GM06990 (cell line): ENCODE results near the gene RTEL1.

Source experiments
- DNase-seq: peaks from one replicate; pipeline ENCODE4 v3.0.0-alpha.2; 2011; ENCODE audit not compliant: insufficient read length; ENCODE audit errors: extremely low read depth
- H3K27me3 ChIP-seq: replicated peaks from 2 replicates; pipeline ENCODE4 v1.6.0; 2011; ENCODE audit warnings: low read length; ENCODE audit not compliant: control insufficient read depth, insufficient read depth
- H3K36me3 ChIP-seq: 2 replicates; pipeline ENCODE4 v1.5.1; 2011; ENCODE audit warnings: low read length; ENCODE audit not compliant: control insufficient read depth, insufficient read depth
- H3K4me3 ChIP-seq: replicated peaks from 2 replicates; pipeline ENCODE4 v1.5.1; 2011; ENCODE audit warnings: low read depth, mild to moderate bottlenecking, control low read depth, low read length
- TF ChIP-seq, protein P1 (sequence below): IDR thresholded peaks from 2 replicates; pipeline ENCODE4 v1.5.1; 2011; ENCODE audit warnings: low read length, control low read depth, mild to moderate bottlenecking, inconsistent platforms; ENCODE audit not compliant: insufficient read depth, poor library complexity, severe bottlenecking

RTEL1 gene

DNA sequence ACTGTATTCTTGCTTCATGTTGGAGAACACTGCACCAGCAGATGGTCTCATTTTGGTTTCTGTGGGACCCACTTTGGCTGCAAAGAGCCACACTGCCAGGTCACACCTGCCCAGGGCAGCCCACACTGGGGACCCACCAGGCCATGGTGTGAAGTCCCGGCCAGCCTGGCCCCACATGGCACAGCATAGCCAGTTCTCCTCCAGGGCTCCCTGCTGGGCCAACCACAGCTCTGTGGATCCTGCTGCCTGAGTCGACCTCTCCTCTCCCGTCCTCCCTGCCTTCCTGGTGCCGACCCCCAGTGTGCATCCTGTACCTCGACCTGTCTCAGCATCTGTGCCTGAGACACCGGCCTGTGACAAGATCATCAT, 46.6 kb downstream of the RTEL1 start:
- no peak for DNase-seq
- TF ChIP-seq, protein P1, sequence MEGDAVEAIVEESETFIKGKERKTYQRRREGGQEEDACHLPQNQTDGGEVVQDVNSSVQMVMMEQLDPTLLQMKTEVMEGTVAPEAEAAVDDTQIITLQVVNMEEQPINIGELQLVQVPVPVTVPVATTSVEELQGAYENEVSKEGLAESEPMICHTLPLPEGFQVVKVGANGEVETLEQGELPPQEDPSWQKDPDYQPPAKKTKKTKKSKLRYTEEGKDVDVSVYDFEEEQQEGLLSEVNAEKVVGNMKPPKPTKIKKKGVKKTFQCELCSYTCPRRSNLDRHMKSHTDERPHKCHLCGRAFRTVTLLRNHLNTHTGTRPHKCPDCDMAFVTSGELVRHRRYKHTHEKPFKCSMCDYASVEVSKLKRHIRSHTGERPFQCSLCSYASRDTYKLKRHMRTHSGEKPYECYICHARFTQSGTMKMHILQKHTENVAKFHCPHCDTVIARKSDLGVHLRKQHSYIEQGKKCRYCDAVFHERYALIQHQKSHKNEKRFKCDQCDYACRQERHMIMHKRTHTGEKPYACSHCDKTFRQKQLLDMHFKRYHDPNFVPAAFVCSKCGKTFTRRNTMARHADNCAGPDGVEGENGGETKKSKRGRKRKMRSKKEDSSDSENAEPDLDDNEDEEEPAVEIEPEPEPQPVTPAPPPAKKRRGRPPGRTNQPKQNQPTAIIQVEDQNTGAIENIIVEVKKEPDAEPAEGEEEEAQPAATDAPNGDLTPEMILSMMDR = no peak
- H3K36me3 ChIP-seq = peaks cover 37% of the 10 kb centered on the region
- no peak overlapping the region for H3K4me3 ChIP-seq
- H3K27me3 ChIP-seq = no peaks in the 10 kb centered on the region

DNA sequence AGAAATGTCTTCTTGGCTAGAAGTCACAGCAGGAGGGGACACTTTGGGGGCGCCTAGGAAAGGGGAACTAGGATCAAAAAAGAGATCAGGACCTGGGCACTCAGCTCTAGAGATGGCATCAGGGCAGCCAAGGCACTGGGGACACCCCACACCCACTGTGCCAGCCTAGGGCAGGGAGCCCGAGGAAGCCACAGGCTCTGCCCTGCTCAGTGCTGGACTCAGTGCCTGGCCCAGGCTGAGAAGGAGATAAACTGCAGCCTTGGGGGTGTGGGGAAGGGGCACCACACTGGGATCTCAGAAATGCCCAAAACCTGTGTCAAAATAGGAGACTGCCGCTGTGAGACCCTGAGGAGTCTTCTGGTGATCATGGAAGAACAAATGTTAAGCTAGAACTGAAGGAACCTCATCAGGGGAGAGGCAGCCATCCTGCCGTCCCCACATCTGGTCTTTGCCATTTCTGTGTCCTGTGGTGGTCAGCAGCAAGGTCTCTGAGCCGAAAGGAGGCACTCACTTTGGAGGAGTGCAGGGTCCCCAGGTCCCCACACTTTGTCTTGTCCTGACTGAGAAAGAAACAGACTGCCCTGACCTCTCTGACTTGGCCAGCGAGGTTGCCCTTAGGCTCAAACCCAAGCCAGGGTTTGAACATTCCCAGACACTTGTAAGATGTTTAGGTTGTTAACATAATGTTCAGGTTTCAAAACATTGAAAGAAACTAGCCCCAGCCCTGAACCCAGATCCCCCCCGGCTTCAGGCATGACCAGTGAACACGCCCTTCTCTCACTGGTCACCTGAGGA, 47.3 kb downstream of the RTEL1 start:
- no peak overlapping the region for H3K4me3 ChIP-seq
- no peak for DNase-seq
- H3K27me3 ChIP-seq = no peaks in the 10 kb centered on the region
- peaks cover 33% of the 10 kb centered on the region for H3K36me3 ChIP-seq
- TF ChIP-seq, protein P1 = no peak

DNA sequence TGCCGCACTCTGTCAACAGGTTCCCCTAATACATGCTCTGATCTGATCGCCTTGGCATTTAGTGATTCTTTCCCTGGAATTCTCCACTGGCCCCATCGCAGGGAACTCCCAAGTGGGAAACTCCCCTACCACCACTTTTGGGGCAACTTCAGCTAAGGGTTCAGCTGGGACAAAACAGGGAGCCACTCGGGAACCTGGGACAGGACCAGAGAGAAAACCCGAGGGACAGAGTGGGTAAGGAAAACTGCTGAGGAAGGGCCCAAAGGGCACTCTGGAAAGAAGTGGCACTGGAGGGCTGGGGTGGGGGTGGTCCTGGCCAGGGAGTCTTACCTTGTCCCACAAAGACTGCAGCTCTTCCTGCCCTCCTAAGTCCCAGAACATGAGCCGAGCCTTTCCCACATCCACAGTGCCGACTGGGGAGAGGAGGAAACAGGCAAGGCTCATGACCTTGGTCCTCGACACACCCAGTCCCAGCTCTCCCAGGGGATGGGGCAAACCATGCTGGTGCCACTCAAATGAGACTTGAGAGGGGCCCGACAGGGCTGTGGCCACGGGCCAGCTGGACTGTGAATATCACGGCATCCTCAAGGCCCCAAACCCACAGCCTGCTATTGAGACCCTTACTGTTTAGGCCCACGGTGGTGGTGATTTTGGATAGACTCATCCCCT, 48.0 kb downstream of the RTEL1 start:
- Histone ChIP-seq H3K4me3 (peak overlapping the region; percentile 83), H3K27me3 (no peaks in the 10 kb centered on the region)
- TF ChIP-seq, protein P1 = no peak

DNA sequence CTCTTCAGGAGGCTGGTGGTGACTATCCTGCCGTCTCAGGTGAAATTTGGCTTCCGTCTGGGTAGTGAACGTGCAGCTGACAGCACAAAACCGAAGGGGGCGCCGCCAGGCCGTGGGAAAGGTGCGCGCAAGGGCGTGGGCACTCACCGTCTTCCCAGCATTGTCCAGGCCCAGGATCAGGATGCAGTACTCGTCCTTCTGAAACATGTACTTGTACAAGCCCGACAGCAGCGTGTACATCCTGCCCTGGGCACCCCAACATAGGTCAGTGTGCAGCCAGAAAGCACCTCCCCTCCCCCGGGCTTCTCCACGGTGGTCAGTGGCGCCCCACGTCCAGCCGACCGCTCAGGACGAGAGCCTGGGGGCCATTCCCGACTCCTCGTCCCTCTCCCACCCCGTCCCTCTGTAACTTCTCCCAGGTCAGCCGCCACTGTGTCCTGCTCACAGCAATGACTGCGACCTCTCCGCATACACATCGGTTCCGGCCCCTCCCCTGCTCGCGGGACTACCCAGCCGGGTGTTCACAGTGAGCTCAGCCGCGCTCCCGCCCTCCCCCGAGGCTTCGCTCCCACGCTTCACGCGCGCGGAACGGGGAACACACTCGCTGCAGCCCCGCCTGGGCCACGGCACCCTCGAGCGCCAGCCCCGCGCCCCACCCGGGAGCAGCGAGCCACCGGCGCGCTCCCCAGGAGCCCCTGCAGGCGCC, 48.9 kb downstream of the RTEL1 start:
- peaks cover 32% of the 10 kb centered on the region for H3K36me3 ChIP-seq
- DNase-seq = peak; percentile 76
- TF ChIP-seq, protein P1 = peak; percentile 90

More for the DNA sequence above, 48.0 kb downstream of the RTEL1 start:
- DNase-seq = no peak
- peaks cover 33% of the 10 kb centered on the region for H3K36me3 ChIP-seq

DNA sequence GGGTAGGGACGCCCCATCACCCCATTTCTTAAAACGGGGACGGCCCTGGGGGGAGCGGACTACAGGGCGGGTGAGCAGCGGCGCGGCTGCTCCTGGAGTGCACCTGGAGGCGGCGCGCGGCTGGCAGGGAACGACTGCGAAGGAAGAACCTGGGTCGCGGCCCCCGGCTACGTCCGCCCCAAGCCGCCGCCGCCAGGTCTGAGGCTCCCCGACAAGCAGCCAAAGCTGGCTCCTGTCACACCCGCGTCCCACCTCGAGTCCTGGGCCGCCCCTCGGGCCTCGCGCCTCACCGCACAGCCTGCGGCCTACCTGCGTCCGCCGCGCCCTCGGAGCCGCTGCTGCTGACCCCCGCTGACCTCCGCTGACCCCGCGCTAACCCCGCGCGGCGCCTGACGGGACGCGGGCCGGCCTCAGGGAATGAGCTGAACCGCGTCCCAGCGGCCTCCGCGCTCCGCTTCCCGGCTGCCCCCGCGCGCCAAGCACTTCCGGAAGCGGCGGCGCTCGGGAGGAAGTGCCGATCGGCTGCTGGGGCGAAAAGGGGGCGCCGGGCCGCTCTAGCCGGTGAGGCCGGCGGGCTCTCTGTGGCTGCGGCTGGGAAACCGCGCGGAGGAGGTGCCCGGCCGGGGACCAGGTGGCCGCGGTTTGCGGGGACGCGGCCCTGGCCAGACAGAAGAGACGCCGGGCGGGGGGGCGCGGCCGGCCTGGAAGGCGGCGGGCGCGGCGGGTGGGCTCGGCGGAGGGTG, 49.6 kb downstream of the RTEL1 start, which contains the start of the genes ARFRP1 and ZGPAT:
Gene ARFRP1, minus strand, starts transcription at position 419 of the 743 bp plus-strand sequence. CDS start 885 bp downstream, outside the sequence.
Gene ZGPAT, plus strand, starts transcription at position 482 of the 743 bp plus-strand sequence. CDS start 542 bp downstream, outside the sequence.
- H3K4me3 ChIP-seq = peak within 1 kb of the TSS; percentile 83
- TF ChIP-seq, protein P1 = no peak
- peak; percentile 91 for DNase-seq
- H3K27me3 ChIP-seq = no peaks in the 10 kb centered on the region
- peaks cover 30% of the 10 kb centered on the region for H3K36me3 ChIP-seq

More for the DNA sequence above, 48.9 kb downstream of the RTEL1 start:
- Histone ChIP-seq H3K27me3 (no peaks in the 10 kb centered on the region), H3K4me3 (peak overlapping the region; percentile 83)
